GM12872 (cell line): ENCODE data around the gene ZNF12.

ENCODE experiments used
- CTCF ChIP-seq: IDR thresholded peaks from 3 replicates; pipeline ENCODE4 v1.5.1; 2011; ENCODE audit warnings: low read depth, mild to moderate bottlenecking, low read length, moderate library complexity; ENCODE audit not compliant: insufficient read depth

Gene ZNF12

DNA sequence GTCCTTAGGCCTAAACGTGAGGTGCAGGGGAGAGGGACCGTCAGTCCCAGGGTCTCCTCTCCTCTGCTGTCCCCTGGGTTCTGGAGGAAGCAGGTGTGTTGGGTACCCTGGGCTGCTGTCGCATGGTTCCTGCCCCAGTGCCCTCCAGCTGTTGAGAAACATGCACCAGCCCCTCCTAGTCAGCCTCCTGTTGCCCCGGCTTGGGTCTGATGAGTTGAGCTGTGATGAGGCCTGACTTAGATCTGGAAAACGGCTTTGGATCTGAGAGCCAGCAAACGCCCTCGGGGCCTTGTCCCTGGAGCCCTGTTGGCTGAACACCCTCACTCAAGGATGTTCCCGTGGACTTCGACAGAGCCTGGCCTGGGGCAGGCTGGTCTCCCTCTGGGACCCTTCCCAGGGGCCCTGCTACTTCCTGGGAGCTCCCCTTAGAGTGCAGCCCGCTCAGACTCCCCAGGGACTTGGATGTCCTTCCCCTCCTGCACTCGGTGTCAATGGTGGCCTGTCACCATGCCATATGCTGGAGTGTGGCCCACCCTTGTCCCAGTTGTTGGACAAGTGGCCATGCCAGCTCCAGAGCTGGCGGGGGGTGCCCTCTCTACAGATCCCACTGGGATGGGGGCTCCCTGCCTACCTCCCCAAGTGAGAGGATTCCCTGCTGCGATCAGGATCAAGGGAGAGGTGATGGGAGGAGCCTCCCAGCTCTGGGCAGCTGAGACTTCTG, 57.3 kb downstream of the ZNF12 start:
- TF ChIP-seq CTCF: no peak

DNA sequence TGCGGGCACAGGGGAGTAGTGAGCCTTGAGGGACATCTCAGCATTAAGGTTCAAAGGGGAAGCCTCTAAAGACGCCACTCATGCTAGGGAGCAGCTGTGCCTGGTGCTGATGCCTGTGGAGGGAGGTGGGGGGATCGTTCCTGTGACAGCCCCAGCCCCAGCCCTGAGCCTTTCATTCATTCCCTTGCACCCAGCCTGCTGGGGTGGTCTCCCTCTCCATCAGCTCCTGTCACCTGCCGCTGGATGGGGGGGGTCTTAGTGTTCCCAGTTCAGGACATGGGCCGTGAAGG, 58.0 kb downstream of the ZNF12 start:
- TF ChIP-seq CTCF: no peak

GRCh38 chr7:6648066-6648814, 58.5 kb downstream of the ZNF12 start:
- no peak for TF ChIP-seq CTCF

DNA sequence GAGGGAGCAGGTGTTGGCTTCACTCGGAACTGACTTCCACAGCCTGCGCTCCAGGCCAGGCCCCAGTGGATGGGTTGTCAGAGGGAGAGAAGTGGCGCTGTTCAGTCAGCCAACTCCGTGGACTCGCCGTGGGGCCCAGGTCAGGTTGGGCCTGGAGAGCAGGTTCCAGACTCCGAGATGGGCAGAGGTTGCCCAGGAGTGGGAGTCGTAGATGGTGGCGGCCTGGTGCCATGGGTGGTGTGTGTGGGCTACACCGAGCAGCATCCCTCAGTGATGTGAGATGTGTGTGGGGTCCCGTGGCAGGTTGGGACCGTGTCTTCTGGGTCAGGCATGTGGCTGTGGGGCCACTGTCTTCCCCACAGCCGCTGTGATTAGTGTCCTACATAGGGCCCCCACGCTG, 59.2 kb downstream of the ZNF12 start:
- no peak for TF ChIP-seq CTCF

- TF ChIP-seq CTCF: no peak
Measured at GRCh38 chr7:6647080-6647479, 59.7 kb downstream of the ZNF12 start.

GRCh38 chr7:6646465-6646864, 60.3 kb downstream of the ZNF12 start:
- no peak for TF ChIP-seq CTCF

DNA sequence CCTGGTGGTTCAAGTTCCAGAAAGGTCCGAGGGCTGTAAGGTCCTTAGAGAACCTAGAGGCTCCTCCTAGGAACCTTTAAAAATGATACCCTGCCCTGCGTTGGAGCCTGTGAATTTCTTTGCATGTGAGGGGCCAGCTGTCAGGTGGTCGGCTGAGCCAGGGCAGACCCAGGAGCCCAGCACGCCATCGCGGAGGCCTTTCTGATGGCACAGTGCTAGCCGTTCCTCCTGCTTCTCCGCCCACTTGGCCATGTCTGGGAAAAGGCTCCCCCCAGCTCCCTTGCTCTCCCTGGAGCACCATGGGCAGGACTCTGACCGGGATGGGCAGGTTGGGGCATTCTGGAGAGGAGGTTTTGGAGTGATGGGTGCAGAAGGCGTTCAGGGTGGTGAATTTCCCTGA, 62.0 kb downstream of the ZNF12 start:
- no peak for TF ChIP-seq CTCF
